Neural progenitor cell (in vitro differentiated cells): Measurements from ENCODE around the gene MLST8. TPM values are rescaled to one million over a fixed set of nuclear protein-coding genes. Genes with fewer than 3 reads are reported as not detected.
"Not testable (repeated sequence)": the region's sequence is repeated elsewhere in the genome, so short reads cannot be mapped to it uniquely, and the experiment has no call there.

ENCODE experiments used
- DNase-seq: peaks from one replicate; pipeline ENCODE4 v3.0.0-alpha.2; 2016; ENCODE audit warnings: low spot score
- H2AFZ ChIP-seq: fragments of 200-600 bp; sonication (generic); replicated peaks from 2 replicates; pipeline ENCODE4 v1.6.1; 2016; ENCODE audit warnings: antibody characterized with exemption
- H3F3A ChIP-seq: fragments of 200-600 bp; sonication (generic); 2 replicates; pipeline ENCODE4 v1.6.1; 2016; ENCODE audit warnings: antibody characterized with exemption, low read depth
- H3K27ac ChIP-seq: fragments of 200-600 bp; sonication (generic); 2 replicates; pipeline ENCODE4 v1.5.1; 2016; ENCODE audit warnings: mild to moderate bottlenecking
- H3K27me3 ChIP-seq: fragments of 200-600 bp; sonication (generic); 2 replicates; pipeline ENCODE4 v1.6.1; 2016; ENCODE audit warnings: mild to moderate bottlenecking, moderate library complexity
- H3K36me3 ChIP-seq: fragments of 200-600 bp; sonication (generic); 2 replicates; pipeline ENCODE4 v1.5.1; 2016
- H3K4me1 ChIP-seq: fragments of 200-600 bp; sonication (generic); 2 replicates; pipeline ENCODE4 v1.6.1; 2016; ENCODE audit warnings: mixed run types
- H3K4me2 ChIP-seq: fragments of 200-600 bp; sonication (generic); 2 replicates; pipeline ENCODE4 v1.6.1; 2016
- H3K4me3 ChIP-seq: fragments of 200-600 bp; sonication (generic); 2 replicates; pipeline ENCODE4 v1.5.1; 2016
- H3K79me2 ChIP-seq: fragments of 200-600 bp; sonication (generic); 2 replicates; pipeline ENCODE4 v1.6.1; 2016; ENCODE audit warnings: low read depth
- H3K9ac ChIP-seq: fragments of 200-600 bp; sonication (generic); 2 replicates; pipeline ENCODE4 v1.6.1; 2016
- H3K9me3 ChIP-seq: fragments of 200-600 bp; sonication (generic); 2 replicates; pipeline ENCODE4 v1.5.1; 2016; ENCODE audit warnings: low read depth
- H4K20me1 ChIP-seq: fragments of 200-600 bp; sonication (generic); 2 replicates; pipeline ENCODE4 v1.6.1; 2016; ENCODE audit warnings: low read depth
- H3K27ac Mint-ChIP-seq: 3 replicates; pipeline ENCODE4 v1.8.0; 2021; ENCODE audit warnings: mixed read lengths
- H3K27me3 Mint-ChIP-seq: 2 replicates; pipeline ENCODE4 v1.8.0; 2022; ENCODE audit warnings: low read depth, mild to moderate bottlenecking, inconsistent platforms, moderate library complexity, mixed read lengths; ENCODE audit not compliant: insufficient read depth
- H3K36me3 Mint-ChIP-seq: 3 replicates; pipeline ENCODE4 v1.8.0; 2021; ENCODE audit warnings: mixed read lengths
- H3K4me1 Mint-ChIP-seq: 3 replicates; pipeline ENCODE4 v1.8.0; 2021; ENCODE audit warnings: mixed read lengths
- H3K4me3 Mint-ChIP-seq: 3 replicates; pipeline ENCODE4 v1.8.0; 2021; ENCODE audit warnings: mild to moderate bottlenecking, moderate library complexity, mixed read lengths
- H3K9me3 Mint-ChIP-seq: 3 replicates; pipeline ENCODE4 v1.8.0; 2020; ENCODE audit warnings: mixed read lengths
- CTCF ChIP-seq: fragments of 200-600 bp; sonication (generic); IDR thresholded peaks from 2 replicates; pipeline ENCODE4 v1.5.1; 2017; ENCODE audit warnings: antibody characterized with exemption, mild to moderate bottlenecking
- EZH2 ChIP-seq: fragments of 200-600 bp; sonication (generic); IDR thresholded peaks from 2 replicates; pipeline ENCODE4 v1.6.1; 2017; ENCODE audit warnings: antibody characterized with exemption, mild to moderate bottlenecking, moderate library complexity
- EZH2phosphoT487 ChIP-seq: fragments of 200-600 bp; sonication (generic); IDR thresholded peaks from 2 replicates; pipeline ENCODE4 v1.6.1; 2017; ENCODE audit warnings: antibody characterized with exemption
- total RNA-seq: library from RNA; depleted of rRNA; stranded (reverse); fragments of >200 nt; gene quantifications from 2 replicates; pipeline ENCODE4 v1.2.3, GENCODE V29; 2015; ENCODE audit warnings: low replicate concordance

Gene MLST8
- total RNA-seq, 1 donor from 2014 or later, result 24.9 TPM

GRCh38 chr16:2199095-2199494 lies 6.2 kb upstream of the MLST8 start:
- peaks cover 17% of the 10 kb centered on the region for H3K27me3 Mint-ChIP-seq
- H3K9me3 Mint-ChIP-seq, result no peaks in the 10 kb centered on the region
- no peak for DNase-seq
- no peaks in the 10 kb centered on the region for H3K9me3 ChIP-seq
- H3K27ac Mint-ChIP-seq, result no peak overlapping the region
- H3K4me2 ChIP-seq, result no peak overlapping the region
- no peak overlapping the region for H3K4me3 Mint-ChIP-seq
- H4K20me1 ChIP-seq, result peaks cover 17% of the 10 kb centered on the region
- H3K27me3 ChIP-seq, result peaks cover 63% of the 10 kb centered on the region
- H3K36me3 ChIP-seq, result no peaks in the 10 kb centered on the region
- no peak overlapping the region for H3K27ac ChIP-seq
- no peak overlapping the region for H3K4me3 ChIP-seq
- peaks cover 14% of the 10 kb centered on the region for H3K4me1 ChIP-seq
- no peak overlapping the region for H2AFZ ChIP-seq
- H3K36me3 Mint-ChIP-seq, result no peaks in the 10 kb centered on the region
- TF ChIP-seq CTCF (no peak), EZH2 (no peak)
- no peak overlapping the region for H3K9ac ChIP-seq
- peaks cover 8% of the 10 kb centered on the region for H3K4me1 Mint-ChIP-seq
- no peaks in the 10 kb centered on the region for H3K79me2 ChIP-seq
- peaks cover 26% of the 10 kb centered on the region for H3F3A ChIP-seq

- Histone ChIP-seq H3K27ac (no peak overlapping the region), H3K4me2 (no peak overlapping the region), H3K9me3 (no peaks in the 10 kb centered on the region), H4K20me1 (peaks cover 12% of the 10 kb centered on the region), H3K4me1 (peaks cover 14% of the 10 kb centered on the region), H2AFZ (no peak overlapping the region), H3K36me3 (no peaks in the 10 kb centered on the region), H3K27me3 (peaks cover 60% of the 10 kb centered on the region), H3K79me2 (no peaks in the 10 kb centered on the region), H3F3A (peaks cover 27% of the 10 kb centered on the region), H3K4me3 (no peak overlapping the region), H3K9ac (no peak overlapping the region)
- peaks cover 22% of the 10 kb centered on the region for H3K27me3 Mint-ChIP-seq
- no peak overlapping the region for H3K4me3 Mint-ChIP-seq
- H3K4me1 Mint-ChIP-seq, result peaks cover 9% of the 10 kb centered on the region
- H3K9me3 Mint-ChIP-seq, result no peaks in the 10 kb centered on the region
- no peak overlapping the region for H3K27ac Mint-ChIP-seq
- no peaks in the 10 kb centered on the region for H3K36me3 Mint-ChIP-seq
- no peak for TF ChIP-seq CTCF
- TF ChIP-seq EZH2, result no peak
- DNase-seq, result no peak
Observed at GRCh38 chr16:2199621-2200139, 5.6 kb upstream of the MLST8 start.

GRCh38 chr16:2200313-2200712 lies 4.9 kb upstream of the MLST8 start:
- H3K27me3 Mint-ChIP-seq, result peaks cover 20% of the 10 kb centered on the region
- TF ChIP-seq EZH2phosphoT487, result no peak
- TF ChIP-seq CTCF, result no peak
- no peak for TF ChIP-seq EZH2

GRCh38 chr16:2203119-2203688 lies 2.0 kb upstream of the MLST8 start:
- not testable (repeated sequence) for H2AFZ ChIP-seq, H4K20me1 ChIP-seq, H3K9me3 Mint-ChIP-seq, DNase-seq, H3K4me1 ChIP-seq, H3K4me2 ChIP-seq, H3K36me3 Mint-ChIP-seq, H3K36me3 ChIP-seq, H3K9me3 ChIP-seq, H3K9ac ChIP-seq, H3K27ac ChIP-seq, H3K27ac Mint-ChIP-seq, H3K4me3 ChIP-seq
- H3F3A ChIP-seq, result peaks cover 17% of the 10 kb centered on the region
- peak overlapping the region; percentile 76 for H3K4me3 Mint-ChIP-seq
- peaks cover 14% of the 10 kb centered on the region for H3K4me1 Mint-ChIP-seq
- H3K27me3 Mint-ChIP-seq, result peaks cover 17% of the 10 kb centered on the region
- peaks cover 29% of the 10 kb centered on the region for H3K27me3 ChIP-seq
- H3K79me2 ChIP-seq, result peaks cover 17% of the 10 kb centered on the region

More at GRCh38 chr16:2200313-2200712, 4.9 kb upstream of the MLST8 start:
- Histone ChIP-seq H3K27ac (no peak overlapping the region), H2AFZ (no peak overlapping the region), H3K9ac (no peak overlapping the region), H3K9me3 (no peaks in the 10 kb centered on the region), H3K4me2 (no peak overlapping the region), H3K27me3 (peaks cover 54% of the 10 kb centered on the region), H3K4me1 (peaks cover 9% of the 10 kb centered on the region), H3K79me2 (no peaks in the 10 kb centered on the region), H3F3A (peaks cover 29% of the 10 kb centered on the region), H3K4me3 (no peak overlapping the region), H4K20me1 (peaks cover 6% of the 10 kb centered on the region), H3K36me3 (no peaks in the 10 kb centered on the region)
- H3K9me3 Mint-ChIP-seq, result no peaks in the 10 kb centered on the region
- H3K4me1 Mint-ChIP-seq, result peaks cover 5% of the 10 kb centered on the region
- no peak for DNase-seq
- no peak overlapping the region for H3K4me3 Mint-ChIP-seq
- no peak overlapping the region for H3K27ac Mint-ChIP-seq
- H3K36me3 Mint-ChIP-seq, result no peaks in the 10 kb centered on the region
